Astrocyte (in vitro differentiated cells and primary cell): Measurements from ENCODE around the gene INSYN2A.

Source experiments
- CTCF ChIP-seq: IDR thresholded peaks from 2 replicates; pipeline ENCODE4 v1.5.1; 2011; ENCODE audit warnings: low read depth, mild to moderate bottlenecking, inconsistent platforms, low read length, moderate library complexity; ENCODE audit not compliant: insufficient read depth
- EZH2 ChIP-seq: IDR thresholded peaks from 2 replicates; pipeline ENCODE4 v1.6.1; 2012; ENCODE audit warnings: mild to moderate bottlenecking, low read length, inconsistent platforms; ENCODE audit not compliant: insufficient read depth

GRCh38 chr10:127168261-127168660 is 28.1 kb downstream of the INSYN2A start:
- TF ChIP-seq CTCF, result no peak
- no peak for TF ChIP-seq EZH2
